ENCODE data around the gene ANKRD28.
A peak's percentile ranks its signal among the peaks of the same experiment; 100 is the strongest.
"Not testable (repeated sequence)": the region's sequence is repeated elsewhere in the genome, so short reads cannot be mapped to it uniquely, and the experiment has no call there.

ANKRD28 gene

GRCh38 chr3:15633159-15633558, 164.6 kb downstream of the ANKRD28 start:
- no peak for DNase-seq

DNA sequence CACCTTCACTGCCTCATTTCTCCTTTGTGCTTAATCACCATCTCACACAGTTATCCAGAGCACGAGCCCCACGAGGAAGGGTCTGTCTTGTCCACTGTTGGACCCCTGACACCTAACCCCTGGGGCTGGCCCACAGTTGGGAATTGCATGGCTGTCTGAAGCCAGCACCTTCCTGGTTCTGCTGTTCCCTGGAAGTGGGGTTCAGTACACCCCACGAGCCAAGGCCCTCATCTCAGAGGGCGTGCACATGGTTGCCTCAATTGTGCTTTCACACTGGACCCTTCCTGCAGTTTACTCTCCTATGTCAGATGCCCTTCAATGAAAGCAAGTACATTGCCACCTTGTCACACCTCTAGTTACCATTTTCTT, 165.6 kb downstream of the ANKRD28 start:
- DNase-seq, result no peak

DNA sequence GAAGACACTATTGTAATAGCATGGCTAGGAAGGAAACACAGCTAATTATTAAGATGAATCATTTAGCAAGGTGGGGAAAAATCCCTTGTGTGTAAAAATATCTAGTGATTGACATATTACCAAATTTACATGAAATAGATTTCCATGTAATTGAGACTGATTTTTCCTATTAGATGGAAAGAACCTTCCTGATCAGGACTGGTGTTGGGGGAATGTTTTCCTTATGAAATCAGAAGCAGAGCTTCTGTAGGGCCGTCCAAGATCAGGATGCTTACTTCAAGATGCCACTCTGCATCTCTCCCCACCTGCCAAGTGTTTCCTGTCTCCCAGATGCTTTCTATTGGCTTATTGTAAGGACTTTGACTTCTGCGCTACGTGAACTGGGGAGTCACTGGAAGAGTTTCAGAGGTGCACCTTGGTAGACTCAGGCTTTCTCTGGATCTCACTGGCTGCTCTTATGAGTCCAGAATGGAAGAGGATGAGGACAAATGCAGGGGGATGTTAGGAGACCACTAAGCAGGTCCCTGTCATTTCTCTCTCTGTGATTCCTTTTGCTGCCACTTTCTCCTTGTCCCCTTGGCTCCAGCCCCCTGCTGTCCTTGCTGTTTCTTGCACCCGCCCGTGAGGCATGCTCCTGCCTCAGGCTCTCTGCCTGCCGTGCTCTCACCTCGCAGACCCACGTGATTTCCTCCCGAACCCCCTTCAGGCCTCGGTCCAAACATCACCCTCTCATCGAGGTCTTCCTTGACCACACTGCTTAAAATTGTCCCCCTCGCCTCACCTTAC, 166.2 kb downstream of the ANKRD28 start:
- no peak for DNase-seq

- no peak for DNase-seq
Measured at GRCh38 chr3:15630646-15631350, 167.0 kb downstream of the ANKRD28 start.

DNA sequence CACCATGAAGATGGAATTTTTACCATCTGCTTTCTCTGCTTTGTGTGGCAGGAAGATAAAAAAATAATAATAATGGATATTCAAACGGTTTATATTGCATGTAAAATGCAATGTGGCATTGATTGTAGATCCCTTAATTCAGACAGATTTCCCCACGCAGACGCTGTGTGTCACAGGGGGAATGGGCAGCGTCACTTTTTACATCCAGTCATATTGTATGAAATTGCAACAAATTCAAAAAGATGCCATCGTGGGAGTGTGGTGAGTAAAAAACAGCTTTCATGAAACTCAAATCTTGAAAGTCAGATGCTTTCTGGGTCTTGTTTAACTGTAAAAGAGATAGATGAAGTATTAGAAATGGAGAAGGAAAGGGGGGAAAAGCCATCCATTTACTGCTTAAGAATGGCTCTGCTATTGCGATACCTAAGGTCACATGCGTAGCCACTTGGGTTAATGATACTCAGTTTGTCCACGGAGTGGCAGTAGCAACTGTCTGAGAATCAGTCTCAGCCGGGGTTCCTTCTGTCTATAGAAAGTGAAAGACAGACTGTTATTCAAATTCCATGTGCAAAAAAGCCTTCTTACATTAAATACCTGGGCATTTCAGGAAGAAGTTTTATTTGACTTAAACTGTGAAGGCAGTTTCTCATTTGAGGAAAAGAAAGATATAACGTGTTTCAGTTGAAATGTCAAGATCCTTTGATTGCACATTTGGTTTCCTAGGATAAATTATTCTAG, 167.8 kb downstream of the ANKRD28 start:
- DNase-seq, result peak in 1 of 2 donors; percentile 87

- no peak for DNase-seq
Measured at GRCh38 chr3:15628967-15629366, 168.8 kb downstream of the ANKRD28 start.

DNA sequence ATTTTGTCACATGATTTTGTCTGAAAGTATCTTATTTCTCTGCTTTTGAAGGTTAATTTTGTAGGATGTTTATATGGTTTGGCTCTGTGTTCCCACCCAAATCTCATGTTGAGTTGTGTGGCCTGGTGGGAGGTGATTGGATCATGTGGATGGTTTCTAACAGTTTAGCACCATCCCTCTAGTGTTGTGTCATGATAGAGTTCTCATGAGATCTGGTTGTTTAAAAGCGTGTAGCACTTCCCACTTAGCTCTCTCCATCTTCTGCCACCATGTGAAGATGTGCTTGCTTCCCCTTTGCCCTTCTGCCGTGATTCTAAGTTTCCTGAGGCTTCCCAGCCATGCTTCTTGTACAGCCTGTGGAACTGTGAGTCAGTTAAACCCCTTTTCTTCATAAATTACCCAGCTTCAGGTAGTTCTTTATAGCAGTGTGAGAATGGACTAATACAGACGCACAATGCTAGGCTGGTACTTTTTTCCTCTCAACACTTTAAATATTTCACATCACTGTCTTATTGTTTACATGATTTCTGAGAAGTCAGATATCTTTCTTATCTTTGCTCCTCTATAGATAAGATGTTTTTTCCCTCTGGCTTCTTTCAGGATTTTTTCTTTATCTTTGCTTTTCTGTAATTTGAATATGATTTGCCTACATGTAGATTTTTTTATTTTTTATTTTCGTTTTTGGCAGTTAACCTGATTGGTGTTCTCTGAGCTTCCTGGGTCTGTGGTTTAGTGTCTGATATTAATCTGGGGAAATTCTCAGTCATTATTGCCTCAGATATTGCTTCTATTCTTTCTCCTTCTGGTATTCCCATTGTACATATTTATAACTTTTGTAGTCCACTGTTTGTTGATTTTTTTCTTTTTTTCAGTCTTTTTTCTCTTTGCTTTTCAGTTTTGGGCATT, 174.0 kb downstream of the ANKRD28 start:
- no peak for DNase-seq

DNA sequence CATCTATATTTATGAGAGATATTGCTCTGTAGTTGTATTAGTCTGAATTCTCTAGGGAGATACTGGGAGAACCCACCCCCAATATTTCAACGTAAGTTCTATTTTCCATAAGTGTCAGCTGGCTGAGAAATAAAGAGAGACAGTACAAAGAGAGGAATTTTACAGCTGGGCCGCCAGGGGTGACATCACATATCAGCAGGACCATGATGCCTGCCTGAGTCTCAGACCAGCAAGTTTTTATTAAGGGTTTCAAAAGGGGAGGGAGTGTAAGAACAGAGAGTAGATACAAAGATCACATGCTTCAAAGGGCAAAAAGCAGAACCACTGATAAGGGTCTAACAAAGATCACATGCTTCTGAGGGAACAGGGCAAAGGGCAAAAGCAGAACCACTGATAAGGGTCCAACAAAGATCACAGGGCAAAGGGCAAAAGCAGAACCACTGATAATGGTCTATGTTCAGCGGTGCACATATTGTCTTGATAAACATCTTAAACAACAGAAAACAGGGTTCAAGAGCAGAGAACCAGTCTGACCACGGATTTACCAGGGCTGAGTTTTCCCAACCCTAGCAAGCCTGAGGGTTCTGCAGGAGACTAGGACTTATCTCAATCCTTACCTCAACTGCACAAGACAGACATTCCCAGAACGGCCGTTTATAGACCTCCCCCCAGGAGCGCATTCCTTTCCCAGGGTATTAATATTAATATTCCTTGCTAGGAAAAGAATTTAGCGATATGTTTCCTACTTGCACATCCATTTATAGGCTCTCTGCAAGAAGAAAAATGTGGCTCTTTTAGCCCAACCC, 177.9 kb downstream of the ANKRD28 start:
- not testable (repeated sequence) for DNase-seq
